HG03135 (cell line): ENCODE data around the gene SEL1L2.

Experiments
- ATAC-seq: cut with Tn5 transposase; IDR thresholded peaks from one replicate; pipeline ENCODE4 v1.9.1; 2021; ENCODE audit warnings: mild to moderate bottlenecking, moderate library complexity; ENCODE audit not compliant: unreplicated experiment

Gene SEL1L2

DNA sequence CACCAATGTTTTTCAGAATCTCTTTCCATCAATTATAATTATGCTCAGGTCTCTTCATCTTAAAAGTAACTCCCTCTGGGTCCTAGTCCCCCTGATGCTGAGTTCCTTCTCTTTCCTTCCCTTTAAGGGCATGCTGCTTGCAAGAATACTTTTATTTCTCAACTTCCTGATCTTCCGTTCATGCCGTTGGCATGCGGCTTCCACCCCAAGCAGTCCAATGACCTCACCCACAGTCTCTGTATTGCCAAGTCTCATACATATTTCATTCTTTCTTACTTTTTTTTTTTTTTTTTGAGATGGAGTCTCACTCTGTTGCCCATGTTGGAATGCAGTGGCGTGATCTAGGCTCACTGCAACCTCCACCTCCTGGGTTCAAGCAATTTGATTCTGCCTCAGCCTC, 122.1 kb downstream of the SEL1L2 start:
- ATAC-seq: no peak

GRCh38 chr20:13865791-13866351, 124.5 kb downstream of the SEL1L2 start:
- ATAC-seq: no peak

- ATAC-seq: no peak
Observed at GRCh38 chr20:13865156-13865555, 125.3 kb downstream of the SEL1L2 start.

DNA sequence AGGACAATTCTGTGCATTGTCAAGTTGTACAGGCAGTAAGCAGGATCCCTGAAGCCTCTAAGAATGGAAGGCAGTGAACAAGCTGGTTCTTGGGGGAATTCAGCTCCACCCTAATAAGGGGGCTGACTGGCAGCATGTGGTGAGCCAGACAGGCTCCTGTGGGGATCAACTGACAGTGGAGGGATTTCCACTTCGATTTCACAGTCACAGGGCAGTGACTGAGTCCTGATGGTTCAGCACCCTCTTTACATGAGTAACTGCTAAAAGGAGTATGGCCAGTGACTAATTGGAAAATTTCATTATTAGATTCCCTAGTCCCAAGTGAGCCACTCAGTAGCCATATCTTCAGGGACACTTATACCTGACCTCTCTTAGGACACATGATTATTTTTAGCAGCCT, 127.2 kb downstream of the SEL1L2 start:
- no peak for ATAC-seq

DNA sequence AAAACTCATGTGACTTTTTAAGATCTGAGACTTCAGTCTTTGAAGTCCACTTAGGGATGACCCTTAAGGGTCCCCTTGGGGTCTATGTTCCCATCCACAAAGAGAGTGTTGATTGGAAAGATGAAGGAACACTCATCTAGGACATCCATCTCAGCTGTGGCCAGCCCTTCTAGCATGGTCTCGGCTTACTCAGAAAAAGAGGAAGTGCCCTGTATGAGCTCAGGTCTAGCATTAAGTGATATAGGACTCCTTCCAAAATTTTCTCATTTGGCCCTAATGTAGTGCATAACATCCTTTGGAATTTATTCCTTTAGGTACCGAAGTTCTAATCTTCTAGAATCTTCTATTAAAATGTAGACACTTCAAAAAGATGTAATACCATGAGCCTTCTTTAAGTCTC, 128.2 kb downstream of the SEL1L2 start:
- no peak for ATAC-seq

DNA sequence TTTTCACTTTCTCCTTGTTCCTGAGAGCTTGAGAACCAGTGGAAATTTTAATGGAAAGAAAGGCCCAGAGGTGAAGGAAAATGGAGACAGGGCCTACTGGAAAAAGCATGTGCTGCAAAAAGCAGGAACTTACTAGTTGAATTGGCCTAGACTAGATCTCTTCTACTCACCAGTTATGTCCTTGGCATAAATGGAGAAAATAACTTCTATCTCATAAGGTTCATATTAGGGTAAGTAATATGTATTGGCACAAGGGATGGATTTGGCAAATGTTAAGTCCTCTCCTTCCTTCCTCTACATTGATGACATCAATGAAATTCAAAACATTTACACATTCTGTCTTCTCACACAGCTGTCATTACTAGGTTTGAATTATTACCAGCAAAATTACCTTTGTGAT, 131.5 kb downstream of the SEL1L2 start:
- ATAC-seq: no peak

GRCh38 chr20:13858439-13858838, 132.0 kb downstream of the SEL1L2 start:
- no peak for ATAC-seq

DNA sequence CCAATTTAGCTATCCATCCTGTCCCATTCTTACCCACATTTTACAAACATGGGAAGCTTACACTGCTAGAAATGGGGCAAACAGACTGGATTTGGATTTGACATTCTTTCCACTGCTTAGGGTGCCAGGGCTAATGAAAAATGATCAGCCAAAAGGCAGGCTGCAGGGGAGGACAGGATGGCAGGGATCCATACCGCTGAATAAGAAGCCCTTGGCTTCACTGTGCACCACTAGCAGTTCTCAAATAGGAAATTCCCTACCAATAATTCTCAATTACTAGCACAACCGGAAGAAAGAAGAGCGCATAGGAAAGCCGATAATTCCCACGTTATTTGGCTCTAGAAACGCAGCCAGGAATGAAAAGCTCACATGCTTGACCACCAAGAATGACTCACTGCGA, 132.5 kb downstream of the SEL1L2 start:
- no peak for ATAC-seq

GRCh38 chr20:13857304-13857703, 133.1 kb downstream of the SEL1L2 start:
- ATAC-seq: no peak

- ATAC-seq: no peak
Observed at GRCh38 chr20:13856354-13856753, 134.1 kb downstream of the SEL1L2 start.

- no peak for ATAC-seq
Observed at GRCh38 chr20:13855613-13856012, 134.8 kb downstream of the SEL1L2 start.

DNA sequence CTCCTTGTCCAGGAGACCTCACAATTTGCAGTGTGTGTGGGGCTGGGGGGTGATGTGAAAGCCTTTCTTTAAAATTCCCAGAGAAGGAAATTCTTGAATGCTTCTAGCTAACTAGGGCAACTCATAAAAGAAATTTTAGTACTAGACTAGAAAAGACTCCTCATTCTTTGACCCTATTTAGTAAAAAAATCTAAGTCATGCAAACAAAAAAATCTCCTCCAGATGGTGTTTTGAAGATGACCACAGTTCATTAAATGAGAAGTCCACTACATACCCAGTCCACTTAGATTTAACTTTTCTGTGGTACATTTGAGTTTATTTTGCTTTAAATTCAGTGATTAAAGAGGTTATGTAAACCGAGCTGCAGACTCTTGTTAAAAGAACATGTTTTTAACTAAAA, 138.1 kb downstream of the SEL1L2 start:
- no peak for ATAC-seq

GRCh38 chr20:13851279-13851678, 139.1 kb downstream of the SEL1L2 start:
- no peak for ATAC-seq

- ATAC-seq: no peak
Observed at GRCh38 chr20:13844296-13844695, 146.1 kb downstream of the SEL1L2 start.

GRCh38 chr20:13841206-13841605, 149.2 kb downstream of the SEL1L2 start:
- ATAC-seq: no peak

- ATAC-seq: no peak
Observed at GRCh38 chr20:13840093-13840465, 150.3 kb downstream of the SEL1L2 start.

DNA sequence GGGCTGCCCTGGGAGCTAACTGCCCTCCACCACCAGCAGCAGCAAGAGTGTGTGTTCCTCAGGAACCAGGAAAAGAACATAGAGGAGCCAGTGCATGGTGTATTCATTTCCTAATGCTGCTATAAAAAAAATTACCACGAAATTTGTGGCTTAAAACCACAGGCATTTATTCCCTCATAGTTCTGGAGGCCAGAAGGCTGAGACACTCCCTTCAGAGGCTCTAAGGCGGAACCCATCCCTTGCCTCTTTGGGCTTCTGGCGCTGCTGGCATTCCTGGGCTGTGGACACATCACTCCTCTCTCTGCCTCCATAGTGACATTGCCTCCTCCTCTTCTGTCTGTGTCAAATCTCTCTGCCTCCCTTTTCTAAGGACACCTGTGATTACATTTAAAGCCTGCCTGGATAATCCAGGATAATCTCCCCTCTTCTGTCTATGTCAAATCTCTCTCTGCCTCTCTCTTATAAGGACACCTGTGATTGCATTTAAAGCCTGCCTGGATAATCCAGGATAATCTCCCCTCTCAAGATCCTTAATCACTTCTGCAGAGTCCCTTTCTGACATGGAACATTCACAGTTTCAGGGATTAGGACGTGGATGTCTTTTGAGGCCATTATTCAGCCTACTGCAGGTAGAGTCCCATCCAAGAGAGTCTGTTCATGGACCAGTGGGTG, 150.9 kb downstream of the SEL1L2 start:
- no peak for ATAC-seq

DNA sequence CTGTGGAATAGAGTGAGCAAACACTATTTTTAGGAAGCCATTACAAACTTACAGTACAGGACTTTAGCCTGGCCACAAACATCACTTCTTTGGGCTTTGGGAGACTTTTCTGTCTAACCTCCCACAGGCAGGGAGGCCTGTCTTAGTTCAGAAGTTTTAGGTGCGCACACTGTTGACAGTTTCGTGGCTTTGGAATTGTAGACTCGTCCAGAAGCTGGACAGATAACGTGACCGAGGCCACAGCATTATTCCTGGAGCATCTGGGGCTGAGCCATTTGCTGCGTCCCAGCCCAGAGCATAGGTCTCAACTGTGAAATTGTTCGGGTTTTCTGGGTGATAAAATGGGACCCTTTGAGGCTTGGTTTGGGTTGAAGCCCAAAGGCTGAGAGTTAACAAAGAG, 151.8 kb downstream of the SEL1L2 start:
- no peak for ATAC-seq

DNA sequence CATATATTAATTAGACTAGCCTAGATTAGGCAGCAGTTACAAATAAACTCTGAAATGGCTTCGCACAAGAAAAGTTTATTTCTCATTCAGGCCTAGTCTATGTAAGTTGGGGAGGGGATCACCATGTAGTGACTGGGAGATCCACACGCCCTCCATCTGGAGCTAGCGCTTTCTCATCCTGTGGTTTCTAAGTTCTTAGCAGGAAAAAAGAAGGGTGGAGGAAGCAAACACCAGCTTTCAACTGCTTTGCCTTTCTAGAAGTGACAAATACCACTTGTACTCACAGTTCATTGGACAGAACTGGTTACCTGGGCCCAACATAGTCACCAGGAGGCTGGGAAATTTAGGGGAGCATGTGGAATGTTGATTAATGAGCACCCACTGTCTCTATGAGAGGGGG, 158.9 kb downstream of the SEL1L2 start:
- ATAC-seq: no peak

- no peak for ATAC-seq
Observed at GRCh38 chr20:13825465-13825864, 164.9 kb downstream of the SEL1L2 start.

DNA sequence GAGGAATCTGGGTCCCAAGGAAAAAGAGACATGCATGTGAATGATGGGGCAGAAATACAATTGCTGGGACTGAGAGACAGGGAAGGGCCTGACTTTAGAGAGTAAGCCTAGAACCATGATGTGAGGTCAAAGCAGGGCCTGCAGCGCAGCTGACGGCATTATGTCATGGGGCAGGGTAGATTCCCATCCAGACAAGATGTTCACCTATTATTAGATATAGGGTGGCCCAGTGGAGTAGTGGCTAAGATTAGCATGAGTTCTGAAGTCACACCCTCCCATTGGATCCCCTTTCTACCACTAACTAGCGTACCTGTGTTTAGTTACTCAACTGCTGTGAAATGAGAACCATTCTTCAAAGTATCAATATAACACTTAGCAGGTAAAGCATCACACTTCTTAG, 166.0 kb downstream of the SEL1L2 start:
- ATAC-seq: no peak

GRCh38 chr20:13822459-13822858, 168.0 kb downstream of the SEL1L2 start:
- no peak for ATAC-seq

GRCh38 chr20:13821876-13822275, 168.5 kb downstream of the SEL1L2 start:
- ATAC-seq: no peak
